OCI-LY3 (cell line): Measurements from ENCODE around the gene TMEM169.

Experiments
- H2AFZ ChIP-seq: fragments of 200-600, 300-600 bp; shearing (Covaris generic); 2 replicates; pipeline ENCODE4 v1.6.0; 2014; ENCODE audit warnings: antibody characterized with exemption, low read depth, low read length
- H3K27ac ChIP-seq: fragments of 200-600, 300-600 bp; sonication (generic); 2 replicates; pipeline ENCODE4 v1.5.1; 2014; ENCODE audit warnings: mild to moderate bottlenecking, low read length, moderate library complexity, mixed read lengths
- H3K27me3 ChIP-seq: fragments of 200-600, 300-600 bp; sonication (generic); 2 replicates; pipeline ENCODE4 v1.6.1; 2014; ENCODE audit warnings: low read depth, low read length, mixed read lengths
- H3K36me3 ChIP-seq: fragments of 200-600, 300-600 bp; sonication (generic); replicated peaks from 2 replicates; pipeline ENCODE3; 2014; ENCODE audit warnings: low read depth, low read length, mixed read lengths
- H3K4me1 ChIP-seq: fragments of 300-600, 200-600 bp; sonication (generic); 2 replicates; pipeline ENCODE4 v1.6.1; 2014; ENCODE audit warnings: low read length, mixed read lengths
- H3K4me2 ChIP-seq: fragments of 200-600, 300-600 bp; sonication (generic); 2 replicates; pipeline ENCODE4 v1.6.1; 2014; ENCODE audit warnings: low read length, mixed read lengths
- H3K4me3 ChIP-seq: fragments of 300-600, 200-600 bp; sonication (generic); 2 replicates; pipeline ENCODE4 v1.5.1; 2014; ENCODE audit warnings: antibody characterized with exemption, mild to moderate bottlenecking, low read length, moderate library complexity
- H3K79me2 ChIP-seq: fragments of 300-600, 200-600 bp; shearing (Covaris generic); 2 replicates; pipeline ENCODE4 v1.6.1; 2014; ENCODE audit warnings: mild to moderate bottlenecking, low read length, mixed read lengths
- H3K9ac ChIP-seq: fragments of 300-600, 200-600 bp; shearing (Covaris generic); 2 replicates; pipeline ENCODE4 v1.6.0; 2014; ENCODE audit warnings: mild to moderate bottlenecking, low read length, moderate library complexity
- H3K9me3 ChIP-seq: fragments of 200-600, 300-600 bp; shearing (Covaris generic); 2 replicates; pipeline ENCODE4 v1.6.1; 2014; ENCODE audit warnings: low read length, mixed read lengths; ENCODE audit not compliant: insufficient read depth
- H4K20me1 ChIP-seq: fragments of 200-600, 300-600 bp; sonication (generic); 2 replicates; pipeline ENCODE4 v1.6.1; 2016; ENCODE audit warnings: low read length, mixed read lengths; ENCODE audit not compliant: insufficient read depth
- EZH2phosphoT487 ChIP-seq: fragments of 200-600 bp; shearing (Covaris generic); IDR thresholded peaks from 2 replicates; pipeline ENCODE4 v1.6.1; 2018; ENCODE audit warnings: antibody characterized with exemption, mixed run types, low read depth
- TF ChIP-seq, protein P1 (sequence below): fragments of 200-600, 300-600 bp; sonication (generic); IDR thresholded peaks from 2 replicates; pipeline ENCODE4 v1.5.1; 2014; ENCODE audit warnings: antibody characterized with exemption, low read length, low read depth

TMEM169 gene

DNA sequence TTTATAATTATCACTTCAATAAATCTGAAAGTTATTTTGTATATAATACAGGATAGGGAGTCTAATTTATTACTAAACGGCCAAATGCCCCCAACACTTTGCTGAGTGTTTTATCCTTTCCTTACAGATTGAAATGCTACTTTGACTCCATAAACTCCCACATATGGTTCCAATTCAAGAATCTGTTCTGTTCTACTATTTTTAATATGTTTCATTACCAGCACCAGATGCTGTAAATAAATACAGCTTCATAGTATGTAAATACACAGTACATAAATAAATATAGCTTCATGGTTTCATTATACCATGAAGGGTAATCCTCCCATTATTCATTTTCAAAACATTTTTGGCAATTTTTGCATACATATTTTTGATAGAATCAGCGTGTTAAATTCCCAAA is 34.3 kb upstream of the TMEM169 start:
- Histone ChIP-seq H3K4me2 (no peak overlapping the region), H3K9ac (no peak overlapping the region), H3K27me3 (no peaks in the 10 kb centered on the region), H4K20me1 (no peaks in the 10 kb centered on the region), H3K4me1 (peaks cover 12% of the 10 kb centered on the region), H3K36me3 (no peaks in the 10 kb centered on the region), H2AFZ (no peak overlapping the region), H3K27ac (no peak overlapping the region), H3K4me3 (no peak overlapping the region), H3K79me2 (no peaks in the 10 kb centered on the region), H3K9me3 (no peaks in the 10 kb centered on the region)
- TF ChIP-seq, protein P1, sequence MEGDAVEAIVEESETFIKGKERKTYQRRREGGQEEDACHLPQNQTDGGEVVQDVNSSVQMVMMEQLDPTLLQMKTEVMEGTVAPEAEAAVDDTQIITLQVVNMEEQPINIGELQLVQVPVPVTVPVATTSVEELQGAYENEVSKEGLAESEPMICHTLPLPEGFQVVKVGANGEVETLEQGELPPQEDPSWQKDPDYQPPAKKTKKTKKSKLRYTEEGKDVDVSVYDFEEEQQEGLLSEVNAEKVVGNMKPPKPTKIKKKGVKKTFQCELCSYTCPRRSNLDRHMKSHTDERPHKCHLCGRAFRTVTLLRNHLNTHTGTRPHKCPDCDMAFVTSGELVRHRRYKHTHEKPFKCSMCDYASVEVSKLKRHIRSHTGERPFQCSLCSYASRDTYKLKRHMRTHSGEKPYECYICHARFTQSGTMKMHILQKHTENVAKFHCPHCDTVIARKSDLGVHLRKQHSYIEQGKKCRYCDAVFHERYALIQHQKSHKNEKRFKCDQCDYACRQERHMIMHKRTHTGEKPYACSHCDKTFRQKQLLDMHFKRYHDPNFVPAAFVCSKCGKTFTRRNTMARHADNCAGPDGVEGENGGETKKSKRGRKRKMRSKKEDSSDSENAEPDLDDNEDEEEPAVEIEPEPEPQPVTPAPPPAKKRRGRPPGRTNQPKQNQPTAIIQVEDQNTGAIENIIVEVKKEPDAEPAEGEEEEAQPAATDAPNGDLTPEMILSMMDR: no peak
- no peak for TF ChIP-seq EZH2phosphoT487

DNA sequence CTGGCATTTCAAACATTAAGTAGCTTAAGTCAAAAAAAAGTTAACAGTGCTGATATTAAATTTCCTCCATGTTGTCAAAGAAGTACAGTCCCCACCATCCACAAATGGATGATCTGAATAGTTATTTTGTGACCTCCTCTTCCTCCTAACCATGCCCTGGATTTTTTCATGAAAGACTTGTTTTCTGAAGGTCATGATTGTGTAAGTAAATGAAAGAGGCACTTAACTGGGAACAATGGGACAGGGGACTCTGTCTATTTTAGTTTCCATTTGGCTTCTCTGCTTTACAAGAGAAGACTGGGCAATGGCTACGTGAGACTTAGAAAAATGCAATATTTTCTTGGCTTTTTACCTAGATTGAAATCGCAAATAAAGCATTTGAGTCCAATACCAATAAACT is 32.3 kb upstream of the TMEM169 start:
- peaks cover 12% of the 10 kb centered on the region for H3K4me1 ChIP-seq
- no peak overlapping the region for H3K9ac ChIP-seq
- no peaks in the 10 kb centered on the region for H3K27me3 ChIP-seq
- no peak overlapping the region for H3K27ac ChIP-seq
- TF ChIP-seq, protein P1: no peak
- TF ChIP-seq EZH2phosphoT487: no peak
- no peaks in the 10 kb centered on the region for H4K20me1 ChIP-seq
- no peaks in the 10 kb centered on the region for H3K79me2 ChIP-seq
- no peaks in the 10 kb centered on the region for H3K36me3 ChIP-seq
- no peak overlapping the region for H3K4me3 ChIP-seq
- no peaks in the 10 kb centered on the region for H3K9me3 ChIP-seq
- no peak overlapping the region for H2AFZ ChIP-seq
- H3K4me2 ChIP-seq: no peak overlapping the region

DNA sequence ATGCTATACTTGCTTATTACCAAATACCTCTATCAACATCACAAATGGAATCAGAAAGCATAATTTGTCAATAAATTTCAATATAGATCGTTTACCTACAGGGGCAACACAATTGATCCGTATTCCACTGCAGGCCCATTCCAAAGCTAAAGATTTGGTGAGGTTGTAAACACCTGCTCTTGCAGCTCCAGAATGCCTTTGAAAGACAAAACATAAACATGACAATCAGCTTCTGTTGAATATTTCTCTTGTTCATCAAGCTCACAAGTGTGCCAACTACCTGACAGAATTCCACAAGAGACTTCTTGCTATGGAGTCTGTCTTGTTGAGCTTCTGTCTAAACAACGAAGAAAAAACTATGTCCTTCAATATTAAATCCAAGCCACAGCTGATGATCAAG is 30.4 kb upstream of the TMEM169 start:
- Histone ChIP-seq H3K4me1 (peaks cover 11% of the 10 kb centered on the region), H3K27me3 (no peaks in the 10 kb centered on the region), H3K9ac (no peak overlapping the region), H3K4me2 (no peak overlapping the region), H3K9me3 (no peaks in the 10 kb centered on the region), H3K36me3 (no peaks in the 10 kb centered on the region), H3K4me3 (no peak overlapping the region), H4K20me1 (no peaks in the 10 kb centered on the region), H2AFZ (no peak overlapping the region), H3K79me2 (no peaks in the 10 kb centered on the region), H3K27ac (no peak overlapping the region)
- TF ChIP-seq, protein P1: no peak
- no peak for TF ChIP-seq EZH2phosphoT487

DNA sequence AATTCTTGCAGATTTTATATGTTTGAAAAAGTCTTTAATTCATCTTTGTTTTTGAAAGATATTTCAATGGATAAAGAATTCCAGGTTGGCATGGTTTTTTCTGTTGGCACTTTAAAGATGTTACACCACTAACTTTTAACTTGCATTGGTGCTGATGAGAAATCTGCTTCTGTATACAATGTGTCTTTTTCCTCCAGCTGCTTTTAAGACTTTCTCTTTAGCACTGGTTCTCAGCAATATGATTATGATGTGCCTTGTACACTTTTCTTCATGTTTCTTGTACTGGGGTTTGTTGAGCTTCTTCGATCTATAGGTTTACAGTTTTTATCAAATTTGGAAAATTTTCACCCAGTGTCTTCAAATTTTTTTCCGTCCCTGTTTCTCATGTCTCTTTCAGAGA is 29.3 kb upstream of the TMEM169 start:
- Histone ChIP-seq H3K9ac (no peak overlapping the region), H3K36me3 (no peaks in the 10 kb centered on the region), H3K4me1 (peaks cover 21% of the 10 kb centered on the region), H3K4me2 (no peak overlapping the region), H2AFZ (no peak overlapping the region), H3K27me3 (no peaks in the 10 kb centered on the region), H4K20me1 (no peaks in the 10 kb centered on the region), H3K27ac (no peak overlapping the region), H3K9me3 (no peaks in the 10 kb centered on the region), H3K79me2 (no peaks in the 10 kb centered on the region), H3K4me3 (no peak overlapping the region)
- TF ChIP-seq, protein P1: no peak
- no peak for TF ChIP-seq EZH2phosphoT487
